Coronary artery (tissue), 2 donors: ENCODE data around the gene CFAP70.

Experiments
- DNase-seq: peaks from one replicate; pipeline ENCODE4 v3.0.0-alpha.2; 2017; ENCODE audit warnings: low spot score
- H3K27ac ChIP-seq, 2 donors: fragments of 200-600 bp; sonication (generic); one replicate each; pipeline ENCODE4 v1.5.1; 2016 to 2019
- H3K4me3 ChIP-seq: fragments of 200-600 bp; sonication (generic); 2 replicates; pipeline ENCODE4 v1.5.1; 2016; ENCODE audit warnings: mild to moderate bottlenecking, moderate library complexity
- CTCF ChIP-seq: fragments of 200-600 bp; sonication (generic); IDR thresholded peaks from one replicate; pipeline ENCODE4 v1.5.1; 2019; ENCODE audit warnings: antibody characterized with exemption

CFAP70 gene

GRCh38 chr10:73307203-73307800 is 51.4 kb downstream of the CFAP70 start:
- TF ChIP-seq CTCF = no peak
- DNase-seq = no peak
- no peak overlapping the region for H3K4me3 ChIP-seq
- no peak overlapping the region for H3K27ac ChIP-seq

- DNase-seq = no peak
- H3K27ac ChIP-seq = no peak overlapping the region
- no peak overlapping the region for H3K4me3 ChIP-seq
- no peak for TF ChIP-seq CTCF
These were observed 52.4 kb downstream of the CFAP70 start for GRCh38 chr10:73306171-73306708.

- TF ChIP-seq CTCF = no peak
- Histone ChIP-seq H3K4me3 (no peak overlapping the region), H3K27ac (no peak overlapping the region)
- no peak for DNase-seq
These were observed 61.7 kb downstream of the CFAP70 start for GRCh38 chr10:73296946-73297345.

- no peak for DNase-seq
- Histone ChIP-seq H3K4me3 (no peak overlapping the region), H3K27ac (no peak overlapping the region)
- TF ChIP-seq CTCF = no peak
These were observed 65.2 kb downstream of the CFAP70 start for GRCh38 chr10:73293461-73293860.

GRCh38 chr10:73289958-73290357 is 68.7 kb downstream of the CFAP70 start:
- TF ChIP-seq CTCF = no peak
- Histone ChIP-seq H3K27ac (no peak overlapping the region), H3K4me3 (no peak overlapping the region)
- DNase-seq = no peak

- no peak for DNase-seq
- TF ChIP-seq CTCF = no peak
- H3K4me3 ChIP-seq = no peak overlapping the region
- no peak overlapping the region for H3K27ac ChIP-seq
These were observed 71.2 kb downstream of the CFAP70 start for GRCh38 chr10:73287441-73287840.

GRCh38 chr10:73281097-73281496 is 77.6 kb downstream of the CFAP70 start:
- H3K27ac ChIP-seq = no peak overlapping the region
- no peak for DNase-seq
- TF ChIP-seq CTCF = no peak
- H3K4me3 ChIP-seq = no peak overlapping the region
